Spleen (tissue), 7 donors: ENCODE results near the gene BCKDK.

Experiments
- CTCF ChIP-seq, 11 experiments: fragments of 200-600 bp in 7 of 11; fragments of 450-650 bp in 4 of 11; sonication (generic) in 4 of 11; IDR thresholded peaks in 8 of 11; conservative IDR thresholded peaks in 3 of 11; 1 replicate in 7 of 11; 2 replicates in 4 of 11; pipeline versions ENCODE4 v1.4.0 to v1.8.0; 2016 to 2021; ENCODE audit warnings: antibody characterized with exemption in 11 of 11, inconsistent platforms in 4 of 11, mild to moderate bottlenecking in 1 of 11
- POLR2A ChIP-seq, 3 donors: fragments of 450-650 bp; IDR thresholded peaks; one replicate each; pipeline ENCODE4 v1.5.1; 2017; ENCODE audit warnings: antibody characterized with exemption in 3 of 3, mild to moderate bottlenecking in 1 of 3
- donor health status: DM: no; HTN: no; CAD: no; lungs with moderate emphysema.
- donor health status: DM: no; HTN: no; CAD: no.
- donor health status: DM: no; HTN: no; CAD: no.

GRCh38 chr16:31118223-31119155, 10.3 kb downstream of the BCKDK start:
- no peak for TF ChIP-seq POLR2A (IDR thresholded peaks at IDR 0.05)
- TF ChIP-seq CTCF (IDR thresholded peaks at IDR 0.05 in 8 of 11, conservative IDR thresholded peaks at IDR 0.05 in 3 of 11): no peak
